ENCODE data around the gene EEF1AKMT2.

DNA sequence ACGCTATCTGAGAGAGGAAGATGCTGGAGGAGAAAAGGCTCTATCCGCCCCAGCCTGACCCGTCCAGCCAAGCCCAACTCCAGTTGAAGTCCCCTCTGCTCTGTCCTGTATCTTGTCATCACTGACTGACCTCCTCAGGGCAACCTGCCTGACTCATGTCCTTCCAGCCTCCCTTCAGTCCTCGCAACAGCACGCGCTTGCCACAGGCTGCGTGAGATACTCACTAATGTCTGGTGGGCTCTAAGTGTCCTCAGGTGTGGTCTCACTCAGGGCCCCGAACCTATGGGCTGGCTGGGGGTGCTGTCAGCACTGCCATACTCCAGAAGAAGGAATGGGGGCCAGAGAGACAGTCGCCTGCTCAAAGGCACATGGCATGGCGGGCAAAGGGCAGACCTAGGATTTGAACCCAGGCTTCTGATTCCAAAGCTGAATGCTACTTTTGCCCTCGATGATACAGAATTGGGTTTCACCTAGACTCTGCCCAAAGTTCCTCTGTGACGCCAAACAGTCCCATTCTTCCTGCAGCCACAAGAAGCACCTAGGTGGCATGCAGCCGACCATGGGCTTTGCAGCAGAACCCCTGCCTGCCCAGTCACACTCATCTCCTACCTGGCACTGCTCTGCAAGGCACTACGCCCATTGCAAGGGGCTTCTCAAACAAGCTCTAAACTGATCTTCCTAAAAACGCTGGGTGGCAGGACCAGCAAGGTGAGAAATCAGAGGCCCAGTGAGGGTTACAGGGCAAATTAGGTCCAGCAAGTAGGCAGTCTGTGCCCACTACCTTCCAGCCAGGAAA, 56.0 kb downstream of the EEF1AKMT2 start:
- TF ChIP-seq, protein P1, sequence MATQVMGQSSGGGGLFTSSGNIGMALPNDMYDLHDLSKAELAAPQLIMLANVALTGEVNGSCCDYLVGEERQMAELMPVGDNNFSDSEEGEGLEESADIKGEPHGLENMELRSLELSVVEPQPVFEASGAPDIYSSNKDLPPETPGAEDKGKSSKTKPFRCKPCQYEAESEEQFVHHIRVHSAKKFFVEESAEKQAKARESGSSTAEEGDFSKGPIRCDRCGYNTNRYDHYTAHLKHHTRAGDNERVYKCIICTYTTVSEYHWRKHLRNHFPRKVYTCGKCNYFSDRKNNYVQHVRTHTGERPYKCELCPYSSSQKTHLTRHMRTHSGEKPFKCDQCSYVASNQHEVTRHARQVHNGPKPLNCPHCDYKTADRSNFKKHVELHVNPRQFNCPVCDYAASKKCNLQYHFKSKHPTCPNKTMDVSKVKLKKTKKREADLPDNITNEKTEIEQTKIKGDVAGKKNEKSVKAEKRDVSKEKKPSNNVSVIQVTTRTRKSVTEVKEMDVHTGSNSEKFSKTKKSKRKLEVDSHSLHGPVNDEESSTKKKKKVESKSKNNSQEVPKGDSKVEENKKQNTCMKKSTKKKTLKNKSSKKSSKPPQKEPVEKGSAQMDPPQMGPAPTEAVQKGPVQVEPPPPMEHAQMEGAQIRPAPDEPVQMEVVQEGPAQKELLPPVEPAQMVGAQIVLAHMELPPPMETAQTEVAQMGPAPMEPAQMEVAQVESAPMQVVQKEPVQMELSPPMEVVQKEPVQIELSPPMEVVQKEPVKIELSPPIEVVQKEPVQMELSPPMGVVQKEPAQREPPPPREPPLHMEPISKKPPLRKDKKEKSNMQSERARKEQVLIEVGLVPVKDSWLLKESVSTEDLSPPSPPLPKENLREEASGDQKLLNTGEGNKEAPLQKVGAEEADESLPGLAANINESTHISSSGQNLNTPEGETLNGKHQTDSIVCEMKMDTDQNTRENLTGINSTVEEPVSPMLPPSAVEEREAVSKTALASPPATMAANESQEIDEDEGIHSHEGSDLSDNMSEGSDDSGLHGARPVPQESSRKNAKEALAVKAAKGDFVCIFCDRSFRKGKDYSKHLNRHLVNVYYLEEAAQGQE (IDR thresholded peaks at IDR 0.05; ENCODE audit: low read depth): no peak
- no peak for TF ChIP-seq EP300 (IDR thresholded peaks at IDR 0.05; ENCODE audit: borderline replicate concordance)
- TF ChIP-seq, protein P2, sequence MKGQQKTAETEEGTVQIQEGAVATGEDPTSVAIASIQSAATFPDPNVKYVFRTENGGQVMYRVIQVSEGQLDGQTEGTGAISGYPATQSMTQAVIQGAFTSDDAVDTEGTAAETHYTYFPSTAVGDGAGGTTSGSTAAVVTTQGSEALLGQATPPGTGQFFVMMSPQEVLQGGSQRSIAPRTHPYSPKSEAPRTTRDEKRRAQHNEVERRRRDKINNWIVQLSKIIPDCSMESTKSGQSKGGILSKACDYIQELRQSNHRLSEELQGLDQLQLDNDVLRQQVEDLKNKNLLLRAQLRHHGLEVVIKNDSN (IDR thresholded peaks at IDR 0.05): no peak
- no peak for TF ChIP-seq TEAD4 (IDR thresholded peaks at IDR 0.05)
- no peak for TF ChIP-seq RAD21 (IDR thresholded peaks at IDR 0.05; ENCODE audit: low read depth)
- TF ChIP-seq EGR1 (IDR thresholded peaks at IDR 0.05): no peak
- TF ChIP-seq TCF12 (IDR thresholded peaks at IDR 0.05; ENCODE audit: low read depth): no peak
- TF ChIP-seq CREB1 (IDR thresholded peaks at IDR 0.05; ENCODE audit: low read depth): no peak
- TF ChIP-seq YY1 (IDR thresholded peaks at IDR 0.05; ENCODE audit: low read depth): no peak
- no peak for TF ChIP-seq CEBPB (IDR thresholded peaks at IDR 0.05)
- no peak for TF ChIP-seq TAF1 (IDR thresholded peaks at IDR 0.05; ENCODE audit: low read depth)
- no peak for TF ChIP-seq ZBTB7A (IDR thresholded peaks at IDR 0.05; ENCODE audit: low read depth)
